ENCODE measurements around the gene TMEM123. TPM values are rescaled to one million over a fixed set of nuclear protein-coding genes. Genes with fewer than 3 reads are reported as not detected.

Gene TMEM123
- total and polyA plus RNA-seq, 2 donors (not counting 3 experiments of a cell fraction or from before 2014, with no cell fraction given) = 201 to 257 TPM

DNA sequence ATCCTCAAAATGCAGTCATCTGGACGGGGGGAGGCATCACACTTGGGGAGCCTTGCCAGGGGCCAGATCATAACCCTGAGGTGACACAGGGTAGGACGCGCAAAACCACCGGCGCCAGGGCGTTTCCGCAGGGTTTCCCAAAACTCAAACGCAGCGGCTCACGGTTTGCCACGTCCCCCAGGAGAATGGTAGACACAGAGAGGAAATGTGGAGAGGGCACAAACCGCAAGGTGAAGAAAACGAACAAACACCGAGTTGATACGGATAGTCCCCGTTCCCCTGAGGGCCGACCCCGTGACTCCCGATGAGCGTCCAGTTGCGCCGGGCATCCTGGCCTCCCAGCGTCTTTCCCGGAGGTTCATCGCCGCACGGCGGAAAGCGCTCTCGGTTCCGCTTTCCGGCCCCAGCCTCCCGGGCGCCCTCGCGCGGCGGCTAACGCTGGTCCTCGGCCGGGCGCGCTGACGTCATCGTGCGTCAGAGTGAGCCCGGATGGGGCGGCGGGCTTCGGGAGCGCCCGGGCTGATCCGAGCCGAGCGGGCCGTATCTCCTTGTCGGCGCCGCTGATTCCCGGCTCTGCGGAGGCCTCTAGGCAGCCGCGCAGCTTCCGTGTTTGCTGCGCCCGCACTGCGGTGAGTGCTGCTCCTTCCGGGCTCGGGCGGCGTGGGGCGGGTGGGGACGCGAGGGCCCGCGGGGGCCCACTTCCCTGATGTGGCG is 105.7 kb downstream of the TMEM123 start, which contains the start of gene BIRC2:
Gene BIRC2, plus strand, starts transcription at position 467 of the 714 bp plus-strand sequence. CDS start 2,641 bp downstream, outside the sequence.
- dilution Hi-C loops (cut with MboI; ENCODE audit: extremely low pct_ligation_motif_present, low sequenced_read_pairs) = no loop called here

More for the DNA sequence above, 105.7 kb downstream of the TMEM123 start, which contains the start of gene BIRC2:
- H3K9me3 ChIP-seq (replicated peaks; ENCODE audit: control insufficient read depth, insufficient read depth, low read length) = no peaks in the 10 kb centered on the region
- H3K4me2 ChIP-seq (ENCODE audit: insufficient read depth, low read length) = peak within 1 kb of the TSS; percentile 98
- peaks cover 43% of the 10 kb centered on the region for H3K79me2 ChIP-seq (ENCODE audit: control insufficient read depth, insufficient read depth, low read length)
- H3K36me3 ChIP-seq (ENCODE audit: control insufficient read depth in 2 of 2, extremely low read depth in 1 of 2, insufficient read depth in 2 of 2, low read length in 2 of 2) = peaks cover 0 to 8% of the 10 kb centered on the region in 2 experiments
- peak within 1 kb of the TSS; percentile 89 for H3K27ac ChIP-seq (ENCODE audit: insufficient read depth, low read depth, low read length)
- H3K27me3 ChIP-seq (ENCODE audit: control insufficient read depth in 2 of 2, insufficient read depth in 2 of 2, low read length in 2 of 2) = no peaks in the 10 kb centered on the region
- peak within 1 kb of the TSS; percentile 69 to 99 (median 92) for H3K4me3 ChIP-seq (replicated peaks in 1 of 3; ENCODE audit: insufficient read depth in 1 of 3, low read depth in 1 of 3, low read length in 3 of 3)
- peaks cover 4% of the 10 kb centered on the region for H4K20me1 ChIP-seq (replicated peaks; ENCODE audit: control insufficient read depth, extremely low read depth, insufficient read depth, low read length)
- FAIRE-seq (peak; percentile 43), DNase-seq (ENCODE audit: low read depth, low spot score) (peak; percentile 91)
- POLR2A ChIA-PET = no interaction called here
- H3K9ac ChIP-seq (replicated peaks; ENCODE audit: extremely low read depth, insufficient read depth, low read length) = peak within 1 kb of the TSS; percentile 95
- BruUV-seq (replicated peaks) = no TSS peak
- H3K9me1 ChIP-seq (replicated peaks; ENCODE audit: control insufficient read depth, extremely low read depth, insufficient read depth, low read length) = no peaks in the 10 kb centered on the region
- TF ChIP-seq MYC (IDR thresholded peaks at IDR 0.05; ENCODE audit: low read depth, low read length) (no peak), EZH2 (IDR thresholded peaks at IDR 0.05; ENCODE audit: borderline replicate concordance, low read depth, low read length, severe bottlenecking) (no peak), JUN (IDR thresholded peaks at IDR 0.05; ENCODE audit: borderline replicate concordance, insufficient read depth, insufficient read length, low read depth) (peak; percentile 66), POLR2A (IDR thresholded peaks at IDR 0.05; ENCODE audit: low read depth, low read length) (peak; percentile 90), GATA2 (IDR thresholded peaks at IDR 0.05; ENCODE audit: insufficient read depth, insufficient read length, low read depth, low read length) (no peak), POLR2AphosphoS5 (IDR thresholded peaks at IDR 0.05; ENCODE audit: insufficient read depth, low read depth, low read length) (peak; percentile 95), FOS (IDR thresholded peaks at IDR 0.05; ENCODE audit: borderline replicate concordance, insufficient read depth, low read length) (peak; percentile 59)
- TF ChIP-seq, protein P1, sequence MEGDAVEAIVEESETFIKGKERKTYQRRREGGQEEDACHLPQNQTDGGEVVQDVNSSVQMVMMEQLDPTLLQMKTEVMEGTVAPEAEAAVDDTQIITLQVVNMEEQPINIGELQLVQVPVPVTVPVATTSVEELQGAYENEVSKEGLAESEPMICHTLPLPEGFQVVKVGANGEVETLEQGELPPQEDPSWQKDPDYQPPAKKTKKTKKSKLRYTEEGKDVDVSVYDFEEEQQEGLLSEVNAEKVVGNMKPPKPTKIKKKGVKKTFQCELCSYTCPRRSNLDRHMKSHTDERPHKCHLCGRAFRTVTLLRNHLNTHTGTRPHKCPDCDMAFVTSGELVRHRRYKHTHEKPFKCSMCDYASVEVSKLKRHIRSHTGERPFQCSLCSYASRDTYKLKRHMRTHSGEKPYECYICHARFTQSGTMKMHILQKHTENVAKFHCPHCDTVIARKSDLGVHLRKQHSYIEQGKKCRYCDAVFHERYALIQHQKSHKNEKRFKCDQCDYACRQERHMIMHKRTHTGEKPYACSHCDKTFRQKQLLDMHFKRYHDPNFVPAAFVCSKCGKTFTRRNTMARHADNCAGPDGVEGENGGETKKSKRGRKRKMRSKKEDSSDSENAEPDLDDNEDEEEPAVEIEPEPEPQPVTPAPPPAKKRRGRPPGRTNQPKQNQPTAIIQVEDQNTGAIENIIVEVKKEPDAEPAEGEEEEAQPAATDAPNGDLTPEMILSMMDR (IDR thresholded peaks at IDR 0.05; ENCODE audit: extremely low read depth in 1 of 2, insufficient read depth in 1 of 2, low read depth in 1 of 2, low read length in 2 of 2) = peak; percentile 70 to 88
- TF ChIP-seq, protein P2, sequence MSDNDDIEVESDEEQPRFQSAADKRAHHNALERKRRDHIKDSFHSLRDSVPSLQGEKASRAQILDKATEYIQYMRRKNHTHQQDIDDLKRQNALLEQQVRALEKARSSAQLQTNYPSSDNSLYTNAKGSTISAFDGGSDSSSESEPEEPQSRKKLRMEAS (IDR thresholded peaks at IDR 0.05; ENCODE audit: insufficient read depth, insufficient read length) = no peak
- H2AFZ ChIP-seq (ENCODE audit: low read depth, low read length) = peak within 1 kb of the TSS; percentile 14
- peaks cover 43% of the 10 kb centered on the region for H3K4me1 ChIP-seq (ENCODE audit: control insufficient read depth, extremely low read depth, insufficient read depth, low read length)
- CTCF ChIA-PET = interaction anchor here (0.9 kb wide), 1 partner anchor 266 kb away, joined by 3 read pairs; no protein-coding TSS in a partner anchor
- intact Hi-C loops (cut with micrococcal nuclease) = loop anchor here (1.0 to 5.0 kb wide), 11 partner anchors 38 to 484 kb away; partner anchors contain the start of genes MMP1, TMEM123 and YAP1
